ENCODE measurements around the gene CERK. TPM values are rescaled to one million over a fixed set of nuclear protein-coding genes. Genes with fewer than 3 reads are reported as not detected.
A peak's percentile ranks its signal among the peaks of the same experiment; 100 is the strongest.

The CERK gene
- total RNA-seq, 4 donors from 2014 or later = 14.6 to 34.0 (median 26.6) TPM

GRCh38 chr22:46753360-46753759 is 15.3 kb upstream of the CERK start:
- no peak for DNase-seq
- TF ChIP-seq, protein P1, sequence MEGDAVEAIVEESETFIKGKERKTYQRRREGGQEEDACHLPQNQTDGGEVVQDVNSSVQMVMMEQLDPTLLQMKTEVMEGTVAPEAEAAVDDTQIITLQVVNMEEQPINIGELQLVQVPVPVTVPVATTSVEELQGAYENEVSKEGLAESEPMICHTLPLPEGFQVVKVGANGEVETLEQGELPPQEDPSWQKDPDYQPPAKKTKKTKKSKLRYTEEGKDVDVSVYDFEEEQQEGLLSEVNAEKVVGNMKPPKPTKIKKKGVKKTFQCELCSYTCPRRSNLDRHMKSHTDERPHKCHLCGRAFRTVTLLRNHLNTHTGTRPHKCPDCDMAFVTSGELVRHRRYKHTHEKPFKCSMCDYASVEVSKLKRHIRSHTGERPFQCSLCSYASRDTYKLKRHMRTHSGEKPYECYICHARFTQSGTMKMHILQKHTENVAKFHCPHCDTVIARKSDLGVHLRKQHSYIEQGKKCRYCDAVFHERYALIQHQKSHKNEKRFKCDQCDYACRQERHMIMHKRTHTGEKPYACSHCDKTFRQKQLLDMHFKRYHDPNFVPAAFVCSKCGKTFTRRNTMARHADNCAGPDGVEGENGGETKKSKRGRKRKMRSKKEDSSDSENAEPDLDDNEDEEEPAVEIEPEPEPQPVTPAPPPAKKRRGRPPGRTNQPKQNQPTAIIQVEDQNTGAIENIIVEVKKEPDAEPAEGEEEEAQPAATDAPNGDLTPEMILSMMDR (IDR thresholded peaks at IDR 0.05) = no peak
- TF ChIP-seq POLR2A (IDR thresholded peaks at IDR 0.05) = no peak
- Histone ChIP-seq H3K27ac (peak overlapping the region; percentile 76 to 93 (median 88)), H3K4me1 (peaks cover 45 to 65% (median 49%) of the 10 kb centered on the region in 3 donors), H3K9me3 (peaks cover 0 to 16% (median 10%) of the 10 kb centered on the region in 3 donors), H3K27me3 (peaks cover 0 to 3% (median 0%) of the 10 kb centered on the region in 4 donors), H3K36me3 (no peaks in the 10 kb centered on the region), H3K4me3 (no peak overlapping the region)
- 76 to 80% methylated on average over 2 to 4 of the region's 8 CpGs for WGBS, 2 donors
- intact Hi-C loops (cut with DNase I) = no loop called here

DNA sequence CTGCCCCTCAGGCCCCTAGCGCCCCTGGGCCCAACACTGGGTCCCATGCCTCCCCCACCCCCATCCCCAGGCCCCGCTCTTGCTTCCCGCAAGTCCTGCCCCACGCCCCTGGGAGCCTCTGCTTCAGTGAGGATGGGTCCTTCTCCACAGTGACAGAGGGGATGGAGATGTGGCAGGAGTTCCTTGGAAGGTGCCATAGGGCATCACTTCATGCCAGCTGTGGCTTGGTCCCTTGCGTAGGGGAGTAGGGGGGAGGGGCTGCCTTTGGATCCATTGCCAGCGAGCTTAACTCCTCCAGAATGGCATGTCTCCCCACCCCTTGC is 14.9 kb upstream of the CERK start:
- no peak for TF ChIP-seq POLR2A (IDR thresholded peaks at IDR 0.05)
- TF ChIP-seq, protein P1 (IDR thresholded peaks at IDR 0.05) = no peak
- WGBS, 2 donors = 86 to 100% methylated on average over 1 to 2 of the region's 6 CpGs
- DNase-seq = no peak
- Histone ChIP-seq H3K4me1 (peaks cover 45 to 66% (median 49%) of the 10 kb centered on the region in 3 donors), H3K27me3 (peaks cover 0 to 8% (median 0%) of the 10 kb centered on the region in 4 donors), H3K4me3 (no peak overlapping the region), H3K36me3 (no peaks in the 10 kb centered on the region), H3K9me3 (peaks cover 0 to 16% (median 10%) of the 10 kb centered on the region in 3 donors), H3K27ac (peak overlapping the region; percentile 76 to 93 (median 88))
- intact Hi-C loops (cut with DNase I) = no loop called here

DNA sequence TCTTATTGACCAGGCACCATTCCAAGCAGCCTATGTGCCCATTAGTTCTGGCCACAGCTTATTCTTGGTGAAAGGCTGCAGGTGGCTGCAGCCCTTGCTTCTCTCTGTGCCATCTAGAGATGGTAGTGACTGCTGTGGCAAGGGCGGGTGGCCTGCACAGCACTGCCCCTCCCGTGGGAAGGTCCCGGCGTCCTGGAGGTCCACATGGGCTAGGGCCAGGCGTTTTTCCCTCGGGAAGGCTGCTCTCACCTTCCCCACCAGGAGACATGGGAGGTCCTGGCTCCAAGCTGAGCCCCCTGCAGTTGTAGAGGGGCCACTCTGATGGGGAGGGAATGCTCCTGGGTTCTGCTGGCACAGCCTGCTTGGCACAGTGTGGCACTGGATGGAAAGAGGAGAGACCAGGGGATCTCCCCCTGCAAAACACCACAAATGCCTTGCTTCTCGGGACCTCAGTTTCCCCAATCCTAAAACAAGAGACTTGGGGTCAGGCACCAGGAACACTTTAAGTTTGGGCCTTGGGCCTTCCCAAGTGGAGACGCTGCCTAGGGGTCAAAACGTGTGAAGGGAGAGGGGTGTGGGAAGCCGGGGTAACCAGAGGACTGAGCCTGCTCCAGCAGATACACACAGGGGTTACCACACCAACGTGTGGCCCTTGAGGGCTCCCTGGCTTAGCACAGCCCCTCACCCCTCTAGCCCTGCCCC is 14.4 kb upstream of the CERK start:
- DNase-seq = no peak
- Histone ChIP-seq H3K27ac (peak overlapping the region in 2 of 4 donors; percentile 92 to 93), H3K36me3 (no peaks in the 10 kb centered on the region), H3K27me3 (peaks cover 0 to 9% (median 0%) of the 10 kb centered on the region in 4 donors), H3K9me3 (peaks cover 0 to 16% (median 10%) of the 10 kb centered on the region in 3 donors), H3K4me3 (no peak overlapping the region), H3K4me1 (peaks cover 45 to 66% (median 49%) of the 10 kb centered on the region in 3 donors)
- 81% methylated on average over 5 of the region's 11 CpGs; no CpG with 5 or more reads in 1 of the 2 donors for WGBS, 2 donors
- no peak for TF ChIP-seq POLR2A (IDR thresholded peaks at IDR 0.05)
- TF ChIP-seq, protein P1 (IDR thresholded peaks at IDR 0.05) = no peak
- intact Hi-C loops (cut with DNase I) = no loop called here

- no peaks in the 10 kb centered on the region for H3K36me3 ChIP-seq
- no peak for TF ChIP-seq POLR2A (IDR thresholded peaks at IDR 0.05)
- TF ChIP-seq, protein P1 (IDR thresholded peaks at IDR 0.05) = no peak
- H3K9me3 ChIP-seq = peaks cover 0 to 8% (median 5%) of the 10 kb centered on the region in 3 donors
- peak overlapping the region; percentile 5 to 50 (median 27) for H3K27ac ChIP-seq
- WGBS, 2 donors = 33 to 48% methylated on average over 8 to 10 of the region's 12 CpGs
- DNase-seq = no peak
- peaks cover 0 to 9% (median 0%) of the 10 kb centered on the region in 4 donors for H3K27me3 ChIP-seq
- H3K4me1 ChIP-seq = peaks cover 45 to 66% (median 49%) of the 10 kb centered on the region in 3 donors
- intact Hi-C loops (cut with DNase I) = no loop called here
- no peak overlapping the region for H3K4me3 ChIP-seq
Measured at GRCh38 chr22:46750863-46751443, 12.9 kb upstream of the CERK start.

DNA sequence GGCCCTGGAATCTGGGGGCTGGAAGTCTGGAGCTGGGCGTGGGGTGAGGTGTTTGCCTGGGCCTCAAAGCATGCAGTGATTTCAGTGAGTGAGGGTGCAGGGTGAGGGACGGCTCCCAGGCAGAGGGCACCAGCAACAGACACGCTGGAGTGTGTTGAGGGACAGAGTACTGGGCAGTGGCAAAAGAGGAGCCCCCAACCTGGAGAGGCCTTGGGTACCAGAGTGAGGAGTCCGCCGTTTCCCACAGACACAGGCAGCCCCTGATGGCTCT is 12.4 kb upstream of the CERK start:
- Histone ChIP-seq H3K27ac (peak overlapping the region; percentile 5 to 50 (median 27)), H3K27me3 (peaks cover 0 to 9% (median 0%) of the 10 kb centered on the region in 4 donors), H3K4me1 (peaks cover 45 to 66% (median 49%) of the 10 kb centered on the region in 3 donors), H3K36me3 (no peaks in the 10 kb centered on the region), H3K9me3 (peaks cover 0 to 3% (median under 1%) of the 10 kb centered on the region in 3 donors), H3K4me3 (no peak overlapping the region)
- DNase-seq = no peak
- intact Hi-C loops (cut with DNase I) = no loop called here
- TF ChIP-seq, protein P1 (IDR thresholded peaks at IDR 0.05) = no peak
- no peak for TF ChIP-seq POLR2A (IDR thresholded peaks at IDR 0.05)
- 82 to 83% methylated on average over 2 to 5 of the region's 5 CpGs for WGBS, 2 donors

All from esophagus squamous epithelium (tissue), 5 donors.